ENCODE results near the gene APOA4.
A peak's percentile ranks its signal among the peaks of the same experiment; 100 is the strongest.
"Not testable (repeated sequence)": the region's sequence is repeated elsewhere in the genome, so short reads cannot be mapped to it uniquely, and the experiment has no call there.

Gene APOA4

GRCh38 chr11:116849486-116849885, 26.4 kb upstream of the APOA4 start:
- no peak for DNase-seq

GRCh38 chr11:116849060-116849459, 26.0 kb upstream of the APOA4 start:
- no peak for DNase-seq

DNA sequence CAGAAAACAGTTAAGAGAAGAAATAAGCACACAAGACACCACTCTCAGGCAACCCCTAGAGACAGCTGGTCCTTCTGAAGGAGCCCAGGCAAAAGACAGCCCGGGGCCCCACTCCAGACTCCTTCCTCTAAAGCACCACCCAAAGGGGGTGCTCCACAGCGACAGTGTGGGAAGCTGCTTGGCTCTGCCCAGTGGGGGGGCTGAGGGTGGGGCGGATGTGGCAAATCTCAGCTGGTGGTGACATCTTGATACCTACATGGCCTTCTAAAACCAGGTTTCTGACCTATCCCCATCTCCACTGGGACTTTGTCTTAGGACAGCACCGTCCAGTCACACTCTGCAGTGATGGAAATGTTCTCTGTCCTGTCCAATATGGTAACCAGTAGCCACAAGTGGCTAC, 24.5 kb upstream of the APOA4 start:
- no peak for DNase-seq

DNA sequence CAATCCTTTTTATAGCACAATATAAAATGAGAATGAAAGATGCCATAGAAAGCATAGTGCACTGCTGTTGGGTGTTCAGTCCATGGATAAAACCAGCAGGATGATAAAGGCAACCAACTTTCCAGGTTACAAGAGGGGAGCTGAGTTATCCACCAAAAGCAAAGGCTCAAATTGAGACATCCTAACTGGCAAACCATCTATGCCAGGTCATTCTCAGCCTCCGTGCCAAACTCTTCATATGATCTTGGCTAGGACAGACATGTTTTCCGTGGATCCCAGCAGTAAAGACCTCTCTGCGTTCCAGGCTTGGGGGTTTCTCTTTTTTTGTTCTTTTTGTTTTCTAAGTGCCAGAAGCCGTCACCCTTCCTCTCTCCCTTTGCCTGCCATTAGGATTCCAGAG, 21.6 kb upstream of the APOA4 start:
- DNase-seq: no peak

- no peak for DNase-seq
These were observed 20.6 kb upstream of the APOA4 start for GRCh38 chr11:116843661-116844060.

DNA sequence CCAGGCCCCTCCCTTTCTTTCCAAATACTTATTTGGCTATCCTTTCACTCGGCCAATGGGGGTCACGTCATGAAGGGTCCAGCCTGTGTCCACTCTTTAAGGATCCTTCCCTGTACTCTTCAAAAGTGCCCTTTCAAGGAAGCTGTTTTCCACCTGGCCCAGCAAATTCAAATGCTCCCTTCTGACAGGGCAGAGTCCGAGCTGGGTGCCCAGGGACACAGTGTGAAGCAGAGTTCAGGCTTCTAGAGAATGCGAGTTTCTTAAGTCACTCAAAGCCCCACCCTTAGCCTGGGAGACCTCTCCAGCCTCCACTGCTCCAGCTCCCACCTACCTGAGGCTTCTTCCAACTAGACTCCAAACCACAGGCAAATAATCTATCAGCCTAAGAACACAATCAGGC, 19.8 kb upstream of the APOA4 start:
- no peak for DNase-seq

GRCh38 chr11:116842117-116842516, 19.0 kb upstream of the APOA4 start:
- no peak for DNase-seq

- DNase-seq: no peak
These were observed 17.7 kb upstream of the APOA4 start for GRCh38 chr11:116840746-116841296.

- peak in 10 of 58 donors; percentile 6 to 35 (median 20) for DNase-seq
These were observed 17.2 kb upstream of the APOA4 start for GRCh38 chr11:116840224-116840745.

DNA sequence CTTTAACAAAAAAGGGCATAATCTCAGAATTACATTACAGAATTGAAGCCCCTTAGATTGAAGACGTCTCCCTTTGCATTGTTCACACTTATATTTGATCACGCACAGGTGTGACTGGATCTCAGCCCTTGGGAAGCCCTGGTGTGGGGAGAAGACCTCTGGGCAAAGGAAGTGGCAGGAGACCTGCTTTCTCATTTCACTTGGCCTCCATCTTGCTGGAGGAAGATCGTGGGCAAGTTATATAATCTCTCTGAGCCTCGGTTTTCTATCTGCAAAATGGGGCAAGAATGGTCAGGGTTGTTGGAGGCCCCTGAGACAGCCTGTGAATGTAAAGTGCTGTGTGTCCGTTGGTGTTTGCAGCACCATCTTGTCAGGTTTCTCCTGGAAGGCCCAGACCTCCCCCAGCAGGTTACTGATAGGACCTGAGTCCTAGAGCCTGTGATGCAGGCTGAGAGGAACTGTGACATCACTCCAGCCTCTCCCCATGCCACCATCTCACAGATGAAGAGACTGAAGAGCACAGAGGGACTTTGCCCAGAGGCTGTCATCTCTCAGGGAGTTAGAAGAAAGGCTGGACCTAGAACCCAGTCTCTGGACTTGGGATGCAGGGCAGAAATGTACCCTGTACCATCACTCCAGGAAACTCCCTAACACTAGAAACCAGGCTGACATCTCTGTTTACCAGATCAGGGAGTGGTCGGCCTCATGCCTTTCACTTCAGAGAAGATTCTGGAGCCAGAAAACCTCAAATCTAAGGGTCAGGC, 15.4 kb upstream of the APOA4 start:
- no peak for DNase-seq

DNA sequence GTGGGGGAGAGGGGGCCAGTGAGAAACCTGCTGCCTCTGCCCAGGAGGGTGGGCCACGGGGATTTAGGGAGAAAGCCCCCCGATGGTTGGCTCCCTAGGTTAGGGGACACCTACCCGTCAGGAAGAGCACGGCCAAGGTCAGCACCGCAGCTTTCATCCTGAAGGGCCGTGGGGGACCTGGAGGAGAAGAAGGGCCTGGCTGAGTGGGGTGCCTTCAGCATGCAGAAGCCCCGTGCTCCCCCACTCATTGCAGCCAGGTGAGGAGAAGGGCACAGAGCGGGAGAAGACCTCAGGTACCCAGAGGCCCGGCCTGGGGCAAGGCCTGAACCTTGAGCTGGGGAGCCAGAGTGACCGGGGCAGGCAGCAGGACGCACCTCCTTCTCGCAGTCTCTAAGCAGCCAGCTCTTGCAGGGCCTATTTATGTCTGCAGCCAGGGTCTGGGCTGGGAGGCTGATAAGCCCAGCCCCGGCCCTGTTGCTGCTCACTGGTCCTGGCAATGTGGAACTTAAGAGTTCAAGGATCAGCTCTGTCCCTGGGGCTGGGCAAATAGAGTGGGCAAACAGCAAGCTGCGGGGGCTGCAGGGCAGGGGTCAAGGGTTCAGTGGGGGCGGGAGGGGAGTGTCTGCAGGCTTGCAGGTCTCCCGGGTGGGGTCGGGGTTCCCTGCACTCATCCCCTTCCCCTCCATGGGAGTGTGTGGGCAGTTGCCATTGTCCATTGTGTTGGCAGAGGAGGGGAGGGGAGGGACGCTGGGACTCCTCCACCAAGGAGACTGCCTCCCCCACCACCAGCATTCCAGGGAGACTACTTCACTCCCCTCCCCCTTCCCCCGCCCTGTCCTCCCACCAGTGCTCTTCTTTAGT, 14.4 kb upstream of the APOA4 start, which contains the start of gene APOA1:
APOA1 (minus strand) TSS at position 392 of the 861 bp plus-strand sequence; CDS start at position 157, 235 bp downstream.
- DNase-seq: no peak

DNA sequence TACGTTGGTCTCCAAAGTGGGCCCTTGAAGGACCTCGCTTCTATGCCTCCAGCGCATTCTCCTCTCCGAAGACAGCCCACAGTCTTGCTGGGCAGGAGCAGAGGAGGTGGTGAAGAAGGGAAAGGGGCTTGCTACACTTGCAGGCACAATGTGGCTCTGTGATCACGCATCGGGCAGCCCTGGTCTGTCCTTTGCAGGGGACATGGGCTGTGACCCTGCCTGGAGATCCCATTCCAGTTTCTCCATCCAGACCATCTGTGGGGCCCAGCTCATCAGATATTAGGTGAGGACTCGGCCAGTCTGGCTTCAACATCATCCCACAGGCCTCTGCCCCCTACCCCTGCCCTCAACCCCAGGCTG, 13.5 kb upstream of the APOA4 start:
- DNase-seq: no peak

DNA sequence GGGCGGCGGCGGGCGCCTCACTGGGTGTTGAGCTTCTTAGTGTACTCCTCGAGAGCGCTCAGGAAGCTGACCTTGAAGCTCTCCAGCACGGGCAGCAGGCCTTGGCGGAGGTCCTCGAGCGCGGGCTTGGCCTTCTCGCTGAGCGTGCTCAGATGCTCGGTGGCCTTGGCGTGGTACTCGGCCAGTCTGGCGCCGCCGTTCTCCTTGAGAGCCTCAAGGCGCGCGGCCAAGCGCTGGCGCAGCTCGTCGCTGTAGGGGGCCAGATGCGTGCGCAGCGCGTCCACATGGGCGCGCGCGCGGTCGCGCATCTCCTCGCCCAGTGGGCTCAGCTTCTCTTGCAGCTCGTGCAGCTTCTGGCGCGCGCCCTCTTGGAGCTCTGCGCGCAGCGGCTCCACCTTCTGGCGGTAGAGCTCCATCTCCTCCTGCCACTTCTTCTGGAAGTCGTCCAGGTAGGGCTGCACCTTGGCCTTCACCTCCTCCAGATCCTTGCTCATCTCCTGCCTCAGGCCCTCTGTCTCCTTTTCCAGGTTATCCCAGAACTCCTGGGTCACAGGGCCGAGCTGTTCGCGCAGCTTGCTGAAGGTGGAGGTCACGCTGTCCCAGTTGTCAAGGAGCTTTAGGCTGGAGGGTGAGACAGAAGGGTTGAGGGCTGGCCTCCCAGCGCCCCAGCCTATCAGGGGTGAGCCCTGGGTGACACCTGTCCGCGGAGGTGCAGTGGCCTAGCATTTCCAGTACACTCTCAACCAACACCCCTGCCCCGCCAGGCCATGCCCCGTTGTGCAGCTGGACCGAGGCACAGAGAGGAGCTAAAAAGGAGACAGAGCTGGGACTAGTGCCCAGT, 12.9 kb upstream of the APOA4 start:
- DNase-seq: peak; percentile 21 to 96 (median 84)

DNA sequence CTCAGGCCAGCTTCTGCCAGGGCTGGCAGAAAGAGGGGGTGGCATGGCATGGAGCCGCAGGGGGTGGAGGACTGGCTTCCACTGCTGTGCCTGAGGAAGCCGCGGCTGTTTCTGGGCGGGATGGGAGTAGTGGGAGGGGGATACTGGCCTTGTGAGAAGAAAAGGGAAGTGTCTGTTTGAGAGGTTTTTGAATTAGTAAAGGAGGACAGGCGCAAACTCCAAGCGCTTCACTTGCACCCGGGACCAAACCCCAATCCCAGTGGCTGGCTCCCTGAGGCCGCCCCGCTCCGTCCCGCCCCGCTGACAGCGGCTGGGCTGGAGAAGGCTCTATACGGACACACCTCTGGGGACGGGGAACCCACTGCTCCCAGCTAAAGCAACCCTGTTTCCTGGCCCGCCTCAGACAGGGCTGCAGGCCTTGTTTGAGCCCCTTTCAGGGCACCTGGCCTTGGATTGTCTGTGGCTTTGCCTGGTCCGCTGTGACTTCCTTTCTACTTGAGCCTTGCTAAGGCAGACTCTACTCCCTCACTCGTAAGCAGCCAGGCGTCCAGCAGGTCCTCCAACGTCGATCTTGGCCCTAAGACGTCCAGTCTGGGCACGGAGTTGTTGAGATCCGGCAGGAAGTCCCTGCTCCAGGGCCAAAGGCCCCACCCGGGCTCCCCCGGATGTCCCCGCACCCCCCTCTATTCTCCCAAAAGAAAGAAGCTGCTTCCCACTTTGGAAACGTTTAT, 12.1 kb upstream of the APOA4 start:
- DNase-seq: peak in 1 of 58 donors; percentile 52

DNA sequence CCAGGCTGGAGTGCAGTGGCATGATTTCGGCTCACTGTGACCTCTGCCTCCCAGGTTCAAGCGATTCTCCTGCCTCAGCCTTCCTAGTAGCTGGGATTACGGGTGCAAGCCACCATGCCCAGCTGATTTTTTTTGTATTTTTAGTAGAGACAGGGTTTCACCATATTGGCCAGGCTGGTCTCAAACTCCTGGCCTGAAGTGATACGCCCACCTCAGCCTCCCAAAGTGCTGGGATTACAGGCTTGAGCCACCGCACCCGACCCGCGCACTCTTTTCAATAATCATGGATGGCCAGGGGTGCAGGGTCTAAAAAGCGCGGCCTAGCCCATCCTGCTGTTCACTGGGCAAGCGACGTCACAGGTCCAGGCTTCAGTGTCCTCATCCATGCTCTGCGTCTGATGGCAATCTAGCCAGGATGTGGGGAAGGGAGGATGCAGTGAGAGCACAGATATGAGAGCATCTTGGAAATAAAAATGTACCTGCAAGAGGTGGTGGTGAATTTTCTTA, 11.5 kb upstream of the APOA4 start:
- DNase-seq: not testable (repeated sequence)

GRCh38 chr11:116833816-116834534, 10.9 kb upstream of the APOA4 start:
- DNase-seq: no peak

GRCh38 chr11:116833491-116833815, 10.3 kb upstream of the APOA4 start:
- DNase-seq: no peak

GRCh38 chr11:116832350-116833290, 9.5 kb upstream of the APOA4 start:
- DNase-seq: no peak

Data from anterior cingulate cortex (tissue), 58 donors.